GM12874 (cell line): Measurements from ENCODE around the gene CAMSAP1.

Experiments
- TF ChIP-seq, protein P1 (sequence below): IDR thresholded peaks from 2 replicates; pipeline ENCODE4 v1.5.1; 2011; ENCODE audit warnings: low read depth, mild to moderate bottlenecking, control low read depth, low read length, moderate library complexity; ENCODE audit not compliant: insufficient read depth

Gene CAMSAP1

DNA sequence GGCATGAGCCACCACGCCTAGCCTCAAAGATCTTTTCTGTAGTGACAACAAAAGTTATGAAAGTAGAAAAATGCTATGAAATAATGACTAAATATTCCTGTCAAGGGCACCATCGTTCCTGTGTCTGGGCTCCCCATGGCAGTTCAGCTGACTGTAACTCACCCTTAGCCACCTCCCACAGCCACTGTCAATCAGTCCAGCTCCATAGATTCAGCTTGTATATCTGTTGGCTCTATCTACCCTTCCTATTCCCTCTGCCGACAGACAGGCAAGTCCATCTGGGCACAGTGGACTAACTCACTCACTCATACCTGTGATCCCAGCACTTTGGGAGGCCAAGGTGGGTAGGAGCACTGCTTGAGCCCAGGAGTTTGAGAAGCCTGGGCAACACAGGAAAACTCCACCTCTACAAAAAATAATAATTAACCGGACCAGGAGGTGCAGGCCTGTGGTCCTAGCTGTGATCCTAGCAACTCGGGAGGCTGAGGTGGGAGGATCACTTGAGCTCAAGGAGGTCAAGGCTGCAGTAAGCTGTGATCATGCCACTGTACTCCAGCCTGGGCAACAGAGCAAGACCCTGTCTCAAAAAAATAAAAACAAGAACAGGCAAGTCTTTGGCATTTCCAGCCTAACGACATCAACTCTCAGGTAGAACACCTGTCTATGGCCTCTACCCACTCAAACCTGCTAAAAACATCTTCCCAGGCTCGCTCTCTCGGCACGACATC, 6.2 kb downstream of the CAMSAP1 start:
- TF ChIP-seq, protein P1, sequence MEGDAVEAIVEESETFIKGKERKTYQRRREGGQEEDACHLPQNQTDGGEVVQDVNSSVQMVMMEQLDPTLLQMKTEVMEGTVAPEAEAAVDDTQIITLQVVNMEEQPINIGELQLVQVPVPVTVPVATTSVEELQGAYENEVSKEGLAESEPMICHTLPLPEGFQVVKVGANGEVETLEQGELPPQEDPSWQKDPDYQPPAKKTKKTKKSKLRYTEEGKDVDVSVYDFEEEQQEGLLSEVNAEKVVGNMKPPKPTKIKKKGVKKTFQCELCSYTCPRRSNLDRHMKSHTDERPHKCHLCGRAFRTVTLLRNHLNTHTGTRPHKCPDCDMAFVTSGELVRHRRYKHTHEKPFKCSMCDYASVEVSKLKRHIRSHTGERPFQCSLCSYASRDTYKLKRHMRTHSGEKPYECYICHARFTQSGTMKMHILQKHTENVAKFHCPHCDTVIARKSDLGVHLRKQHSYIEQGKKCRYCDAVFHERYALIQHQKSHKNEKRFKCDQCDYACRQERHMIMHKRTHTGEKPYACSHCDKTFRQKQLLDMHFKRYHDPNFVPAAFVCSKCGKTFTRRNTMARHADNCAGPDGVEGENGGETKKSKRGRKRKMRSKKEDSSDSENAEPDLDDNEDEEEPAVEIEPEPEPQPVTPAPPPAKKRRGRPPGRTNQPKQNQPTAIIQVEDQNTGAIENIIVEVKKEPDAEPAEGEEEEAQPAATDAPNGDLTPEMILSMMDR, result no peak

DNA sequence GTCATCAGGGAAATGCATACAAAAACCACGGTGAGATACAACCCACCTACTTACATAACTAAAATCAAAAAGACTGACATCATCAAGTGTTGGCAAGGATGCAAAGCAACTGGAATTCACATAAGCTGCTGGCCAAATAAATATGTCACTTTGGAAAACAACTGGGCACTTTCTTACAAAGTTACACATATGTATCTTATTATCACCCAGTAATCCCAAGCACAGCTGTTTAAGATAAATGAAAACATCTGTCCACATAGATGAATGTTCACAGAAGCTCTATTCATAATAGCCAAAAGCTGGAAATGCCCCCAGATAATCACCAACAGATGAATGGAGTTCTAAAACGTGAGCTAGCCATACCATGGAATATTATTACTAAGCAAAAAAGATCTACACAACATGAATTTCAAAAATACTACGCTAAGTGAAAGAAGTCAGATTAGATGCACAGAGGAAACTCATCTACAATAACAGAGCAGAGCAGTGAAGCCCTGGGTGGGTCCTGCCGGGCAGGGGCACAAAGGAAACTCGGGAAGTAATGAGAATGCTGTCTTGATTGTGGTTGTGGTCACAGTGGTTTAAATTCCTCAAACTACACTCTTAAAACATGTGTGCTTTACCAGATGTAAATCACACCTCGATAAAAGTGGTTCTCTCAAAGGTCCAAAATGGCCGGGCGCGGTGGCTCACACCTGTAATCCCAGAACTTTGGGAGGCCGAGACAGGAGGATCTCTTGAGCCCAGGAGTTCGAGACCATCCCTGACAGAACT, 8.5 kb downstream of the CAMSAP1 start:
- TF ChIP-seq, protein P1, result no peak

DNA sequence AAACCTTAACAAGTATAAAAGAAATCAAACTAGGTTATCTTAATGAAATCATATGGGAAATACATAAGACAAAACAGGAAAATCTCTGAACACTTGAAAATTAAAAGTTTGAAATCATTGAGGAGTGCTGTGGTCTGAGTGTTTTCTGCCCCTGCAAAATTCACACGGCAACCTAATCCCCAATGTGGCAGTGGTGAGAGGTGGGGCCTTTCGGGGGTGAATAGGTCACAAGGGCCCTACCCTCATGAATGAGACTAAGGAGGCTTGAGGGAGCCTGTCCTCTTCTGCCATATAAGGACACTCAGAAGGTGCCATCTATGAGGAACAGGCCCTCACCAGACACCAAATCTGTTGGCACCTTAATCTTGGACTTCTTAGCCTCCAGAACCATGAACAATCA, 10.7 kb downstream of the CAMSAP1 start:
- TF ChIP-seq, protein P1, result no peak

DNA sequence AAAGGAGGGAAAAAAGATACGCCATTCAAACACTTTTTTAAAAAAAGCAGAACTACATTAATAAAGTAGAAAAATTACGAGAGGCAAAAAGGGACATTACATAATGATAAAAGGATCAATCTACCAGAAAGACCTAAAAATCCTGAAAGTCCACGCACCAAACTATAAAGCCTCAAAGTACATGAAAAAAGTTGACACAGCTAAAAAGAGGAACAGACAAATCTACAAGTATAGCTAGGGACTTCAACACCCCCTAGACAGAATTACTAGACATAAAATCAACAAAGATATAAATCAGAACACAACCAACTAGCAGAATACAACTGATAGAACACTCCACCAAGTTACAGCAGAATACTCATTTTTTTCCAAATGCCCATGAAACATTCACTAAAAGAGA, 11.1 kb downstream of the CAMSAP1 start:
- TF ChIP-seq, protein P1, result no peak

DNA sequence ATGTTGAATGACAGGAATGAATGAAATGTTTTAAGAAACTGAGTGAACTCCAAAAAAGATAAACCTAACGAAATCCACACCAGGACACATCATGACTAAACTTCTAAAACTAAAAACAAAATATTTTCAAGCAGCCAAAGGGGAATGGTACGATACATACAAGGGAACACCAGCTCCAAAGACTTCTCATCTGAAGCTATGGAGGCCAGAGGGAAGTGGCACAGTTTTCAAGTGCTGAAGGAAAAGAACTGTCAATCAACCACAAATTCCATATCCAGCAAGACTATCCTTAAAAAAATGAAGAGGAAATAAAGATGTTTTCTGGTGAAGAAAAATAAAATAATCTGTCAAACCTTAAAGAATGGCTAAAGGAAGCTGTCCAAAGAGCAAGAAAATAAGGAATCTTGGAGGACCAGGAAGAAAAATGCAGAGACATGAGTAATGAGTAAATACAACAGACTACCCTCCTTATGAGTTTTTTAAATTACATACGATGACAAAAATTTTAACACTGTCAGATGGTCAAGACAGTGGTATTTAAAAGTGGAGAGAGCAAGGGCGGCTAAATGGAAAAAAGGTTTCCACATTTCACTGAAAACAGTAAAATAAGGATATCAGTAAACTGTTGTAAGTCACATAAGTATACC, 12.0 kb downstream of the CAMSAP1 start:
- TF ChIP-seq, protein P1, result no peak

DNA sequence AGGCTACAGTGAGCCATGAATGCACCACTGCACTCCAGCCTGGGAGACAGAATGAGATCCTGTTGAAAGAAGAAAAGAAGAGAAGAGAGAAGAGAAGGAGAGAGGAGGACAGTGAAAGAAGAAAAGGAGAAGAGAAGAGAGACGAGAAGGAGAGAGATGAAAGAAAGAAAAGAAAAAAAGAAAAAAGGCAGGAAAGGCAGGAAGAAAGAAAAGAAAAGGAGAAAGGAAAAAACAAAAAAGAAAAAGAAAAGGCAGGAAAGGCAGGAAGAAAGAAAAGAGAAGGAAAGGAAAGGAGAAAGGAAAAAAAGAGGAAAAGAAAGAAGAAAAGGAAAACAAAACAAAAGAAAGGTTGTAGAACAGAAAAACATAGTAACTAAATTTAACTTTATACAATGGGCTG, 14.2 kb downstream of the CAMSAP1 start:
- TF ChIP-seq, protein P1, result no peak

DNA sequence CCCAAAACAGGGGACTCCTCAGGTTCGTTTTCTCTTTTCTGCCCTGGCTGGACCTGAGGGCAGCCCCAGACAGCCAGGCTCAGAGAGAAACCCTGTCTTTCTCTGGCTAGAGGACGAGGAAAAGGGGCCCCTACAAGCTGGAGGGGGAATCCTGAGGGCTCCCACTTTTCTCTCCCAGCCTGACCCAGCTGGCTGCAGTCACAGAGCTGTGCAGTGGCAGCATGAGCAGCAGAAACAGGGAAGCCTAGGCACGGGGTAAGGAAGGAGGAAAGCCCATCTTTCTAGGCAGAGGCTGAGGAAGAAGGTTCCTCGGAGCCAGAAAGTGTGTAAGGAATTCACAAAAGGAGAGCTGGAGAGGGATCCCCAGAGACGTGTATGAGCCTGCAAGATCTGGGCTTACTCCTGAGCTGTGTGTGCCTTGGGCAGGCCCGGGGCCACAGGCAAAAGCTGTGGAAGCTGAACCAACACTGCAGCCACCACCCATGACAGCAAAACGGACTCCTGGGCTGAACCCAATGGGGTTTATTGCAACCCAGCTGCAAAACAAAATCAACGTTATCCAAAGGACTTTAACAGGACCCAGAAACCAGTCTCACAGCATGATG, 16.2 kb downstream of the CAMSAP1 start:
- TF ChIP-seq, protein P1, result no peak
